ENCODE results near the gene RRP15. TPM values are rescaled to one million over a fixed set of nuclear protein-coding genes. Genes with fewer than 3 reads are reported as not detected.

The RRP15 gene
- total and polyA plus RNA-seq, 7 donors = 1.8 to 8.9 (median 6.1) TPM

DNA sequence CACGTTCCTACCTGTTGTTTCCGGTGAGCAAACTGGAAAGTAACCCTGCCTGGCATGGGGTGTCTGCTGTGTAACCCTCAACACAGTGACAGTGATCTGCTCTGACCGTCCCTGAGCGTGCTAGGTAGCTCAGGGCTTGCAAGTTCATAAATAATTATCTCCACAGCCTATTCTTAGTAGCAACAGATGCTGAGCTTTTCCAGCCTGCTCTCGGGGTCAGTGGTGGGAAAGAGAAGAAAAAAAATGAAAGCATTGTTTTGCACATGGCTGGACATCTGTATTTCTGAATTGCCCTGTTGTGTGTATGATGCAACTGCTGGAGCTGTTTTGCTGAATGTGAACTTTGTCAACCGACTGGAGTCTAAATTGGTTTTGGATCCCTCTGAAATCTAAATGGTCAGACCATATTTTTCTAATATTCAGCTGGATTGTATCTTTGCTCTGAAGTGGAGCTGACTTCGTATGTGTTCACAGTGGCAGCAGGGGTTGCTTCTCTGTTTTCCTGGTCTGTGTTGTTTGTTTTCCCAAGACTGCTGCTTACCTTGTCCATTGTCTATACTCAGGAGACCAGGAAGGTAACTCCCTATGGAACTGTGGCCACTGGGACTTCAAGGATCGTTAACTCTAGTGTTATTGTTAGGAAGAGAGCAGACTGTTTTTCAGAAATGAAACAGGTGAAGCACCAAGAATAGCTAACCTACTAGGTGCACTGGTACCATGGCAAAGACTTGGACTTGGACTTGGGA, 87.0 kb downstream of the RRP15 start:
- peak; percentile 65 for DNase-seq
- peak in 3 of 4 donors; percentile 24 to 49 (median 40) for TF ChIP-seq POLR2AphosphoS5 (IDR thresholded peaks at IDR 0.05)
- TF ChIP-seq POLR2A (IDR thresholded peaks at IDR 0.05) = no peak
- no peak for TF ChIP-seq CTCF (IDR thresholded peaks at IDR 0.05)
- no peak for TF ChIP-seq EP300 (IDR thresholded peaks at IDR 0.05)
- intact Hi-C loops (cut with DNase I) = no loop called here
- Histone ChIP-seq H3K36me3 (no peaks in the 10 kb centered on the region), H3K9me3 (no peaks in the 10 kb centered on the region), H3K4me3 (no peak overlapping the region), H3K4me1 (peaks cover 0 to 70% (median 50%) of the 10 kb centered on the region in 4 donors), H3K27me3 (no peaks in the 10 kb centered on the region), H3K27ac (peak overlapping the region in 3 of 4 donors; percentile 49 to 59 (median 55))
- 72 to 75% methylated on average over 8 of the region's 8 CpGs for WGBS, 2 donors

DNA sequence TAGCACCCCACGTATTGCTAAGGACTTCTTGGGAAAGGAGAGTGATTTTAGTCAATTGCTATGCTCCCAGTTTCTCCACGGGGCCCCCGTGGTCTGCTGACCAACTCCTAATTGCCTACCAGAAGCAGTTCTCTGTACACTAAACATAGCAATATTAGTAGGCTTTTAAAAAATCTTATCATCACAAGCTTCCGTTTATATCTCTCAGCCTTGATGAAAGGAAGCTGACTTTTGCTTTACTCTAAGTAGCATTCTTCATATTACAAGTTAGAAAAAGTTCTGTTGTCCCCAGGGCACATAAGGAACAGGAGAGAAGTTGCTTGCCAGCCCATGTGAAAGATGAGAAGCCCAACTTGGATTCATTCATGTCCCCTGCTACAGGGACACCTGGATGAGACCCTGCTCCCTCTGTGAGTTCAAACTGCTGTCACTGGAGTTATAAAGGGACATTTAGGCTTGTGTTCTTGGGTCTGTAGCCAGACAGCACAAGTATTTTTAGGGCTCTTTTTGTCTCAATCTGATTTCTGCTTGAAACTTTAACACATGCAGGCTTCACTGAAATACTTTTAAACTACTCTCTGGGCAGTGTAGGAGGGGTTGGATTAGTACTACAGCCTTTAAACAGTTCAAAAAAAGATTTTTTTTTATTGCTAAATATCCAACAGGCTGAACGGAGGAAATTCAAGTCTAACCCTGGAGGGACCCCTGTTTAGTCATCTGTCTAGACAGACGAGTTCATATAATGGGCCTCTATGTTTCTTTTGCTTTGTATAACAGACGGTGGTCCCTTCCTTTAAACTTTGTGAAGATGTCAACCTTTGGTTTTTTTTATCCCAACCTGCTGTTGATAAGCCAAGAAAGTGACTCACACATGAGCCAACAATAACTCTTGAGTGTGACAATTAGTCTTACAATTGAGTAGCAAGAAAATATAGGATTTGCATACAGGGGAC, 89.6 kb downstream of the RRP15 start:
- Histone ChIP-seq H3K4me1 (peaks cover 0 to 69% (median 47%) of the 10 kb centered on the region in 4 donors), H3K36me3 (no peaks in the 10 kb centered on the region), H3K9me3 (no peaks in the 10 kb centered on the region), H3K27me3 (no peaks in the 10 kb centered on the region), H3K27ac (peak overlapping the region in 3 of 4 donors; percentile 62 to 72 (median 64)), H3K4me3 (no peak overlapping the region)
- DNase-seq = no peak
- WGBS, 2 donors = 52 to 53% methylated on average over 7 of the region's 7 CpGs
- no peak for TF ChIP-seq CTCF (IDR thresholded peaks at IDR 0.05)
- no peak for TF ChIP-seq POLR2A (IDR thresholded peaks at IDR 0.05)
- no peak for TF ChIP-seq EP300 (IDR thresholded peaks at IDR 0.05)
- no peak for TF ChIP-seq POLR2AphosphoS5 (IDR thresholded peaks at IDR 0.05)
- intact Hi-C loops (cut with DNase I) = no loop called here

- H3K4me3 ChIP-seq = no peak overlapping the region
- peak overlapping the region in 2 of 4 donors; percentile 35 to 45 for H3K27ac ChIP-seq
- no peaks in the 10 kb centered on the region for H3K27me3 ChIP-seq
- peaks cover 0 to 75% (median 52%) of the 10 kb centered on the region in 4 donors for H3K4me1 ChIP-seq
- no peak for TF ChIP-seq EP300 (IDR thresholded peaks at IDR 0.05)
- no peak for TF ChIP-seq POLR2AphosphoS5 (IDR thresholded peaks at IDR 0.05)
- no peak for TF ChIP-seq CTCF (IDR thresholded peaks at IDR 0.05)
- TF ChIP-seq POLR2A (IDR thresholded peaks at IDR 0.05) = no peak
- H3K36me3 ChIP-seq = no peaks in the 10 kb centered on the region
- DNase-seq = no peak
- no peaks in the 10 kb centered on the region for H3K9me3 ChIP-seq
- intact Hi-C loops (cut with DNase I) = no loop called here
- 30 to 68% methylated on average over 2 of the region's 2 CpGs for WGBS, 2 donors
These were observed 91.6 kb downstream of the RRP15 start for GRCh38 chr1:218376722-218377121.

- no peaks in the 10 kb centered on the region for H3K27me3 ChIP-seq
- intact Hi-C loops (cut with DNase I) = no loop called here
- no peaks in the 10 kb centered on the region for H3K36me3 ChIP-seq
- no peak for TF ChIP-seq POLR2AphosphoS5 (IDR thresholded peaks at IDR 0.05)
- no peak for TF ChIP-seq CTCF (IDR thresholded peaks at IDR 0.05)
- no peak for TF ChIP-seq EP300 (IDR thresholded peaks at IDR 0.05)
- TF ChIP-seq POLR2A (IDR thresholded peaks at IDR 0.05) = no peak
- no peak overlapping the region for H3K4me3 ChIP-seq
- 46 to 54% methylated on average over 4 of the region's 4 CpGs for WGBS, 2 donors
- no peaks in the 10 kb centered on the region for H3K9me3 ChIP-seq
- no peak for DNase-seq
- peak overlapping the region in 3 of 4 donors; percentile 7 to 45 (median 35) for H3K27ac ChIP-seq
- peaks cover 0 to 70% (median 49%) of the 10 kb centered on the region in 4 donors for H3K4me1 ChIP-seq
These were observed 92.1 kb downstream of the RRP15 start for GRCh38 chr1:218377143-218377660.
